GM12873 (cell line): ENCODE measurements around the gene LRRC18.
A peak's percentile ranks its signal among the peaks of the same experiment; 100 is the strongest.

Experiments
- CTCF ChIP-seq: IDR thresholded peaks from 2 replicates; pipeline ENCODE4 v1.5.1; 2012; ENCODE audit warnings: low read depth, mild to moderate bottlenecking, moderate library complexity, low read length, control low read depth; ENCODE audit not compliant: insufficient read depth; ENCODE audit errors: missing control alignments

LRRC18 gene

GRCh38 chr10:48939790-48940325, at the start of gene LRRC18:
TSS of gene LRRC18 (minus strand) at chr10:48939840. CDS start at chr10:48914155, 25,685 bp downstream.
- TF ChIP-seq CTCF = no peak

DNA sequence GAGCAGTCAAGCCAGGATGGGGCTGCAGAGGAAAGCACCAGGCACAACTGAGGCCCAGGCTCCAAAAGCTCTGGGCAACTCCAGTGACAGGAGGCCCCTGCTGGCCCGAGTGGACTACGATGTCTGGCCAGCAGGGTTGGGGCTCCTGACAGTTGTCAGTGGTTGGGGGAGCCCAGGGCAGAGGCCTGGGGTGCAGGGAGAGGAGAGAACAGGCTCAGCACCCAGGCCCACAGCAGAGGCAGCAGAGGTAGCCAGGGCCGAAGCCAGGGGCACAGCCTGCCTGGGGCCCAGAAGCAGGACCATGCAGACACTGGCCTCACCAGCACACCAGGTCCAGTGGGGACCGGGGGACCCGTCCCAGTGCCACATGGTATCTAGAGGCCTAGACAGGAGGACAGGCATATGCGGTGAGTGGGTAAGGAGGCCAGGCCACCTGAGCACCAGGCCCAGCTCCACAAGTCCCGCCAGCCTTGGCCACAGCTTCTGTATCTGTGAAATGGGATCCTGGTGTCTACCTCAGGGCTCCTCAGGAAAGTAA, 46.0 kb upstream of the LRRC18 start:
- no peak for TF ChIP-seq CTCF

GRCh38 chr10:48983648-48984351, 44.2 kb upstream of the LRRC18 start:
- TF ChIP-seq CTCF = no peak

DNA sequence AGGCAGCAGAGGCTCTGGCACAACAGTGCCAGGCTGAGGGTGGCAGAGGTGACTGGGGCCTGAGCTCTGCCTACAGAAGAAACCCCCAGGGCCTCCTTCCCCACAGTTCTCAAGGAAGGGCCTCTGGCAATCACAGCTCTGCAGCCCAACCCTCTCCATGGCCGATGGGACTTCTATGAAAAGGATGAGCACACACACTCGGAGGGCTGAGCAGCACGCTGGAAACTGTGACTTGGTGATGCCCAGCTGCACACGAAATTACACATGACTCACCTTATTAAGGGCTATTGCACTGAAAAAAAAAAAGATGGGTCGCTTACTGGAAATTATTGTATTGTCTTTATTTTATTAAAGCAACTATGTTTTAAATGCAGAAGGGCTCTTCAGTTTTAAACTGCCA, 42.9 kb upstream of the LRRC18 start:
- no peak for TF ChIP-seq CTCF

GRCh38 chr10:48981310-48981907, 41.8 kb upstream of the LRRC18 start:
- TF ChIP-seq CTCF = peak; percentile 82

DNA sequence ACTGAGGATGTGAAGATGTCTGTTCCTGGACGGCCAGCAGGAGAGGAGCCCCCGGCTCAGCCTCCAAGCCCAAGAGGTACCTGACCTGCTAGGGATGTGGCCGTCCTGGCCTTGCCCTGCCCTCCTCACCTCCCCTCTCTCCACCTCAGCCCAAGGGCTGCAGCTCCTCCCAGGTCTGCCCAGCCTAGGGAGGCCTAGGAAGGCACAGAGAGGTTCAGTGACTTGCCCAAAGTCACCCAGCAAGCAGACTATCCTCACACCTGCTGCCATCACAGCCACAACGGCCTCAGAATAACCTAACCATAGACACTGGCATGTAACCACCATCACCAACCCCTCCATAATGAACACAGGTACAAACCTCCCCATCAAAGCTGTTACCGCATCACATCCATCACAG, 38.7 kb upstream of the LRRC18 start:
- no peak for TF ChIP-seq CTCF

GRCh38 chr10:48976196-48976595, 36.6 kb upstream of the LRRC18 start:
- peak; percentile 29 for TF ChIP-seq CTCF
